ENCODE data around the gene C6. TPM values are rescaled to one million over a fixed set of nuclear protein-coding genes. Genes with fewer than 3 reads are reported as not detected.

Gene C6
- total RNA-seq, 1 donor from 2014 or later = not detected

- Mint-ChIP-seq H3K4me1 (ENCODE audit: low read depth) (no peaks in the 10 kb centered on the region), H3K4me3 (ENCODE audit: unreplicated experiment) (no peak overlapping the region), H3K36me3 (ENCODE audit: low read depth) (no peaks in the 10 kb centered on the region), H3K27ac (ENCODE audit: unreplicated experiment) (no peak overlapping the region), H3K27me3 (ENCODE audit: low read depth) (peaks cover 2% of the 10 kb centered on the region), H3K9me3 (ENCODE audit: low read depth) (peaks cover 4% of the 10 kb centered on the region)
- no peak for DNase-seq (ENCODE audit: low spot score)
- TF ChIP-seq CTCF (IDR thresholded peaks at IDR 0.05) = no peak
Measured at GRCh38 chr5:41156739-41157138, 56.6 kb downstream of the C6 start.

- TF ChIP-seq CTCF (IDR thresholded peaks at IDR 0.05) = no peak
- H3K9me3 Mint-ChIP-seq (ENCODE audit: low read depth) = peaks cover 4% of the 10 kb centered on the region
- no peak overlapping the region for H3K4me3 Mint-ChIP-seq (ENCODE audit: unreplicated experiment)
- H3K27me3 Mint-ChIP-seq (ENCODE audit: low read depth) = peaks cover 6% of the 10 kb centered on the region
- no peaks in the 10 kb centered on the region for H3K36me3 Mint-ChIP-seq (ENCODE audit: low read depth)
- H3K4me1 Mint-ChIP-seq (ENCODE audit: low read depth) = no peaks in the 10 kb centered on the region
- DNase-seq (ENCODE audit: low spot score) = no peak
- no peak overlapping the region for H3K27ac Mint-ChIP-seq (ENCODE audit: unreplicated experiment)
Measured at GRCh38 chr5:41154491-41154890, 58.8 kb downstream of the C6 start.

- Mint-ChIP-seq H3K4me3 (ENCODE audit: unreplicated experiment) (no peak overlapping the region), H3K27me3 (ENCODE audit: low read depth) (peaks cover 8% of the 10 kb centered on the region), H3K4me1 (ENCODE audit: low read depth) (no peaks in the 10 kb centered on the region), H3K36me3 (ENCODE audit: low read depth) (no peaks in the 10 kb centered on the region), H3K27ac (ENCODE audit: unreplicated experiment) (no peak overlapping the region), H3K9me3 (ENCODE audit: low read depth) (peaks cover 4% of the 10 kb centered on the region)
- TF ChIP-seq CTCF (IDR thresholded peaks at IDR 0.05) = no peak
- no peak for DNase-seq (ENCODE audit: low spot score)
Measured at GRCh38 chr5:41151564-41151963, 61.8 kb downstream of the C6 start.

- H3K4me1 Mint-ChIP-seq (ENCODE audit: low read depth) = no peaks in the 10 kb centered on the region
- H3K9me3 Mint-ChIP-seq (ENCODE audit: low read depth) = no peaks in the 10 kb centered on the region
- H3K4me3 Mint-ChIP-seq (ENCODE audit: unreplicated experiment) = no peak overlapping the region
Measured at GRCh38 chr5:41148448-41148847, 64.9 kb downstream of the C6 start.

GRCh38 chr5:41145306-41145705, 68.0 kb downstream of the C6 start:
- Mint-ChIP-seq H3K4me3 (ENCODE audit: unreplicated experiment) (no peak overlapping the region), H3K4me1 (ENCODE audit: low read depth) (no peaks in the 10 kb centered on the region), H3K36me3 (ENCODE audit: low read depth) (no peaks in the 10 kb centered on the region), H3K27ac (ENCODE audit: unreplicated experiment) (no peak overlapping the region), H3K27me3 (ENCODE audit: low read depth) (peaks cover 3% of the 10 kb centered on the region), H3K9me3 (ENCODE audit: low read depth) (peaks cover 2% of the 10 kb centered on the region)
- TF ChIP-seq CTCF (IDR thresholded peaks at IDR 0.05) = no peak
- no peak for DNase-seq (ENCODE audit: low spot score)

More at GRCh38 chr5:41148448-41148847, 64.9 kb downstream of the C6 start:
- Mint-ChIP-seq H3K27ac (ENCODE audit: unreplicated experiment) (no peak overlapping the region), H3K27me3 (ENCODE audit: low read depth) (peaks cover 9% of the 10 kb centered on the region), H3K36me3 (ENCODE audit: low read depth) (no peaks in the 10 kb centered on the region)
- DNase-seq (ENCODE audit: low spot score) = no peak
- no peak for TF ChIP-seq CTCF (IDR thresholded peaks at IDR 0.05)
